IMR-90 (cell line): ENCODE data around the gene TMEM237. TPM values are rescaled to one million over a fixed set of nuclear protein-coding genes. Genes with fewer than 3 reads are reported as not detected.

ENCODE experiments used
- ATAC-seq: fragments of 200-7000 bp; cut with Tn5 transposase; 2 replicates; pipeline ENCODE4 v1.9.1; 2020; ENCODE audit warnings: low read depth, mild to moderate bottlenecking, moderate library complexity
- BruUV-seq: library from RNA; stranded (reverse); fragments of 400-500 nt; replicated peaks from 2 replicates; lab custom pipeline; 2021; lab: Mats Ljungman, UMichigan
- CTCF ChIA-PET: fragments of 300-600 bp; formaldehyde crosslinking; extraction: SDS; loops from one replicate; lab custom pipeline; 2021; ENCODE audit warnings: antibody characterized with exemption; lab: Yijun Ruan, JAX
- POLR2A ChIA-PET: fragments of 300-600 bp; sonication (Branson Sonifier 250); formaldehyde crosslinking; loops from one replicate; lab custom pipeline; 2022; ENCODE audit warnings: antibody characterized with exemption; ENCODE audit not compliant: unreplicated experiment; lab: Charles Lee
- DNase-seq: peaks from one replicate; pipeline ENCODE4 v3.0.0; 2013
- H2AFZ ChIP-seq: replicated peaks from 2 replicates; pipeline ENCODE3; 2013; ENCODE audit warnings: low read length, mild to moderate bottlenecking; ENCODE audit not compliant: poor library complexity
- H2AK5ac ChIP-seq: 2 replicates; pipeline ENCODE4 v1.6.1; 2013; ENCODE audit warnings: low read depth, low read length, inconsistent platforms
- H2AK9ac ChIP-seq: replicated peaks from 2 replicates; pipeline ENCODE3; 2013; ENCODE audit warnings: mild to moderate bottlenecking, low read depth, low read length, moderate library complexity; ENCODE audit not compliant: poor library complexity
- H2BK120ac ChIP-seq: 2 replicates; pipeline ENCODE4 v1.6.1; 2013; ENCODE audit warnings: low read depth, low read length, inconsistent platforms
- H2BK15ac ChIP-seq: 3 replicates; pipeline ENCODE4 v1.6.1; 2013; ENCODE audit warnings: low read depth, low read length, inconsistent platforms
- H2BK20ac ChIP-seq: 2 replicates; pipeline ENCODE4 v1.6.1; 2013; ENCODE audit warnings: low read depth, mild to moderate bottlenecking, inconsistent platforms, low read length, moderate library complexity
- H2BK5ac ChIP-seq: 2 replicates; pipeline ENCODE4 v1.6.1; 2013; ENCODE audit warnings: mild to moderate bottlenecking, low read depth, low read length, inconsistent platforms; ENCODE audit not compliant: poor library complexity, severe bottlenecking
- H3K14ac ChIP-seq: replicated peaks from 2 replicates; pipeline ENCODE4 v1.6.1; 2013; ENCODE audit warnings: low read depth, low read length, inconsistent platforms
- H3K18ac ChIP-seq: 2 replicates; pipeline ENCODE4 v1.6.1; 2013; ENCODE audit warnings: low read depth, low read length, control low read depth
- H3K23ac ChIP-seq: 2 replicates; pipeline ENCODE4 v1.6.1; 2013; ENCODE audit warnings: low read depth, low read length, inconsistent platforms
- H3K27ac ChIP-seq: 2 replicates; pipeline ENCODE4 v1.5.1; 2013; ENCODE audit warnings: mild to moderate bottlenecking, control low read depth, low read length; ENCODE audit not compliant: insufficient read depth
- H3K27me3 ChIP-seq: 2 replicates; pipeline ENCODE4 v1.6.1; 2013; ENCODE audit warnings: low read length; ENCODE audit not compliant: control insufficient read depth, insufficient read depth
- H3K36me3 ChIP-seq: 2 replicates; pipeline ENCODE4 v1.6.1; 2013; ENCODE audit warnings: low read length, mixed read lengths; ENCODE audit not compliant: control insufficient read depth, insufficient read depth
- H3K4ac ChIP-seq: 2 replicates; pipeline ENCODE4 v1.6.1; 2013; ENCODE audit warnings: low read depth, low read length, inconsistent platforms
- H3K4me1 ChIP-seq: 2 replicates; pipeline ENCODE4 v1.6.1; 2013; ENCODE audit warnings: low read length, mixed read lengths; ENCODE audit not compliant: control insufficient read depth, insufficient read depth
- H3K4me2 ChIP-seq: 2 replicates; pipeline ENCODE4 v1.6.1; 2013; ENCODE audit warnings: low read depth, mild to moderate bottlenecking, control low read depth, low read length, moderate library complexity
- H3K4me3 ChIP-seq: 2 replicates; pipeline ENCODE4 v1.5.1; 2013; ENCODE audit warnings: low read depth, mild to moderate bottlenecking, control low read depth, low read length, moderate library complexity; ENCODE audit not compliant: insufficient read depth
- H3K56ac ChIP-seq: 2 replicates; pipeline ENCODE4 v1.6.1; 2013; ENCODE audit warnings: low read length, inconsistent platforms; ENCODE audit not compliant: insufficient read depth; ENCODE audit errors: extremely low read depth
- H3K79me1 ChIP-seq, 2 experiments: 2 replicates each; pipeline ENCODE4 v1.6.1; 2013; ENCODE audit warnings: low read length in 2 of 2, inconsistent platforms in 1 of 2, low read depth in 1 of 2
- H3K9ac ChIP-seq: 2 replicates; pipeline ENCODE4 v1.6.1; 2013; ENCODE audit warnings: low read depth, low read length, control low read depth
- H3K9me1 ChIP-seq: 2 replicates; pipeline ENCODE4 v1.6.1; 2013; ENCODE audit warnings: low read length, inconsistent platforms; ENCODE audit not compliant: insufficient read depth
- H3K9me3 ChIP-seq: 2 replicates; pipeline ENCODE4 v1.6.1; 2013; ENCODE audit warnings: low read length; ENCODE audit not compliant: control insufficient read depth, insufficient read depth
- H4K20me1 ChIP-seq: 2 replicates; pipeline ENCODE4 v1.6.1; 2013; ENCODE audit warnings: low read length, inconsistent platforms; ENCODE audit not compliant: insufficient read depth
- H4K5ac ChIP-seq: 2 replicates; pipeline ENCODE4 v1.6.1; 2013; ENCODE audit warnings: mild to moderate bottlenecking, low read depth, low read length, control low read depth
- H4K8ac ChIP-seq, 2 experiments: 2 replicates each; pipeline ENCODE4 v1.6.1; 2013; ENCODE audit warnings: low read depth in 2 of 2, low read length in 2 of 2, control low read depth in 1 of 2, inconsistent platforms in 1 of 2
- H4K91ac ChIP-seq: 2 replicates; pipeline ENCODE4 v1.6.1; 2013; ENCODE audit warnings: low read depth, low read length, inconsistent platforms; ENCODE audit not compliant: insufficient read depth
- BHLHE40 ChIP-seq: fragments of 150-350 bp; IDR thresholded peaks from 2 replicates; pipeline ENCODE4 v1.6.1; 2016; ENCODE audit warnings: mild to moderate bottlenecking, low read depth, low read length
- CHD1 ChIP-seq: IDR thresholded peaks from 2 replicates; pipeline ENCODE4 v1.6.1; 2012; ENCODE audit warnings: low read depth, low read length, improper control_type of control experiment
- FOS ChIP-seq: fragments of 150-350 bp; IDR thresholded peaks from 2 replicates; pipeline ENCODE4 v1.6.1; 2016; ENCODE audit warnings: low read depth, low read length
- MAFK ChIP-seq: IDR thresholded peaks from 2 replicates; pipeline ENCODE4 v1.6.1; 2012; ENCODE audit warnings: low read depth, low read length, improper control_type of control experiment
- MAZ ChIP-seq: IDR thresholded peaks from 2 replicates; pipeline ENCODE4 v1.6.1; 2012; ENCODE audit warnings: low read depth, mild to moderate bottlenecking, low read length, improper control_type of control experiment, moderate library complexity, borderline replicate concordance
- MXI1 ChIP-seq: IDR thresholded peaks from 2 replicates; pipeline ENCODE4 v1.6.1; 2012; ENCODE audit warnings: low read depth, mild to moderate bottlenecking, low read length, moderate library complexity, borderline replicate concordance
- RCOR1 ChIP-seq: IDR thresholded peaks from 2 replicates; pipeline ENCODE4 v1.6.1; 2012; ENCODE audit warnings: mild to moderate bottlenecking, low read length, improper control_type of control experiment; ENCODE audit not compliant: insufficient replicate concordance
- SMC3 ChIP-seq: fragments of 150-350 bp; IDR thresholded peaks from 2 replicates; pipeline ENCODE4 v1.6.1; 2016; ENCODE audit warnings: low read depth, mild to moderate bottlenecking, antibody characterized with exemption, low read length, moderate library complexity
- WGBS, 2 experiments: methylation state at CpG; one replicate each; pipeline versions ENCODE4 v1.1.5 to v1.1.7; 2013; ENCODE audit warnings: missing lambda C conversion rate in 2 of 2; ENCODE audit not compliant: insufficient read length in 1 of 2; ENCODE audit errors: extremely low coverage in 2 of 2; 5-methylcytosine and 5-hydroxymethylcytosine counted together
- dilution Hi-C: fragments of 300-500 bp; cut with HindIII; formaldehyde crosslinking; loops from one replicate; pipeline ENCODE4 v1.14.3; 2018; ENCODE audit warnings: low sequenced_read_pairs; ENCODE audit not compliant: unreplicated experiment
- in situ Hi-C: fragments of 300-500 bp; cut with MboI; formaldehyde crosslinking; loops from 3 replicates; pipeline ENCODE4 v1.14.3; 2019; ENCODE audit warnings: low sequenced_read_pairs, inconsistent platforms, mixed read lengths
- intact Hi-C: fragments of 100-400 bp; cut with micrococcal nuclease; formaldehyde crosslinking; loops from 2 replicates; pipeline ENCODE4 v1.10.0; 2022
- polyA plus RNA-seq, 3 experiments: library from polyadenylated mRNA; depleted of rRNA; stranded (reverse); fragments of >200 nt; gene quantifications; 2 replicates each; pipeline ENCODE4 v1.2.3, GENCODE V29; 2012; ENCODE audit warnings: low replicate concordance in 1 of 3
- total RNA-seq: library from RNA; depleted of rRNA; stranded (reverse); fragments of >200 nt; gene quantifications from 2 replicates; pipeline ENCODE4 v1.2.3, GENCODE V29; 2012
- TF ChIP-seq, protein P1 (sequence below): fragments of 150-350 bp; IDR thresholded peaks from 2 replicates; pipeline ENCODE4 v1.6.1; 2016; ENCODE audit warnings: low read depth, mild to moderate bottlenecking, low read length, moderate library complexity, borderline replicate concordance
- TF ChIP-seq, protein P2 (sequence below): conservative IDR thresholded peaks from 2 replicates; pipeline ENCODE4 v1.5.1; 2012; ENCODE audit warnings: mild to moderate bottlenecking, low read depth, low read length, improper control_type of control experiment
- TF ChIP-seq, protein P3 (sequence below): fragments of 150-350 bp; IDR thresholded peaks from 2 replicates; pipeline ENCODE4 v1.6.1; 2017; ENCODE audit warnings: mild to moderate bottlenecking, antibody characterized with exemption, low read length, low read depth

Gene TMEM237
- total and polyA plus RNA-seq, 2 of the 4 experiments (the other 2 are of a cell fraction): 29.4 to 58.8 TPM

DNA sequence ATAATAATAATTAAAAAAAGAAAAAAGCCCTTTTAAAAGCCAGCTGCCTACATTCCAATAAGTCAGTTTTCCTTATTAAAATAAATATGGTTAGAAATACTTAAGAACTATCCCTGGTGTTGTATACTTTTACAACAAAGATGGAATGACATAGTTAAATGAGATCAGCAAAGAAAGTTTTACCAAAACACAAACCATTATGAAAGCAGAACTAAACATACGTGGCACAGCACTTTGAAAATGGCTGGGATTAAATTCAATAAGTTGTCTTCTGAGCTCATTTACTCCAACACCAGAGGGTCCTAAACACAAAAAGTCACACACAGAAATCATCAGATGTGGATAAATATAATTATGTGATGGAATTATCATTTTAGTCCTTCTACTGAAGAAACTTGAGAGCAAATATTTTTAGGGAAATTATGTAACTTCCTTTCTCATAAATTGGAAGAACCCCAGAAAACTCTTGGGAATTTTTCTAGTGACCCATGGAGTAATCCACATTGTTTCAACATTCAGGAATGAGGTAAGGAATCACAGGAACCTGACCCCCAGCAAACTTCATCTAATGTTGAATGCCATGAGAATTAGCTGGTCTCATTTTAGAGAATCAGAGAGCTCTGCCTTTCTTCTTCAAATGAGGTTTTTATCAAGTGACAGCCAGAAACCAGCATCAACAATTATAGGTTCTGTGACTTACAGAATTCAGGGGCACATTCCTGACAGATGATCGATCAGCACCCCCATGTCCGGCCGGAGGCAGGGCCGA lies 11.5 kb upstream of the TMEM237 start (continued):
- TF ChIP-seq FOS: 0 out of 2 replicates have a peak, but pooled peaks have one; percentile 10
- no peak for TF ChIP-seq MAZ

DNA sequence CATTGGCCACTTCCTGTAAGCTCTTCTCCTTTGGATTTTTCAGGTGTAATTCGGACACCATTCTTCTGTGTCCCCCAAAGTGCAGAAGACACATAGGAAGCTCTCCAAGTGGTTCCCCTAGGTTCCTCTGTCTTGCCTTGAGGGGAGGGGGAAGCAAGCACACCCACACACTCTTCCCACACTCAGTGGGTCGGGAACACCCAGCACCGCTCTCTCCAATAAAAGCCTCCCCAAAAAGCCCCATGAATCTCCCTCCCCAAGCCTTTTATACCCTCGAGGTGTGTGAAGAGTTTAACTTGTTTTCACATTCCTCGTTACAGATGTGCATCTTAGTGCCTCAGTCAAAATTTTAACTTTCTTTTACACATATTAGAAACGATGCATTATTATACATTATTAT lies 9.9 kb upstream of the TMEM237 start:
- peaks cover 18% of the 10 kb centered on the region for H3K9me1 ChIP-seq

More for the DNA sequence above, 9.9 kb upstream of the TMEM237 start:
- Histone ChIP-seq H4K20me1 (no peaks in the 10 kb centered on the region), H3K18ac (peak overlapping the region; percentile 95), H3K23ac (peak overlapping the region; percentile 78), H3K4me2 (no peak overlapping the region), H2AFZ (no peak overlapping the region), H3K4me1 (peaks cover 17% of the 10 kb centered on the region), H2BK5ac (peak overlapping the region; percentile 95), H3K14ac (peak overlapping the region; percentile 47), H3K79me1 (0 out of 4 replicates have a peak, but pooled peaks cover 0 to 2% of the 10 kb centered on the region in 2 experiments), H3K36me3 (no peaks in the 10 kb centered on the region), H2AK5ac (peak overlapping the region; percentile 80), H3K4me3 (no peak overlapping the region), H3K4ac (peak overlapping the region; percentile 85), H2AK9ac (peak overlapping the region; percentile 0), H2BK20ac (peak overlapping the region; percentile 86), H3K9me3 (no peaks in the 10 kb centered on the region), H2BK120ac (peak overlapping the region; percentile 90), H3K27ac (peak overlapping the region; percentile 91), H2BK15ac (peak overlapping the region; percentile 40), H3K56ac (peak overlapping the region; percentile 71), H4K8ac (peak overlapping the region; percentile 35 to 57), H4K5ac (peak overlapping the region; percentile 67), H3K27me3 (no peaks in the 10 kb centered on the region), H3K9ac (no peak overlapping the region), H4K91ac (peak overlapping the region; percentile 79)
- POLR2A ChIA-PET: interaction anchor here (0.5 kb wide), 1 partner anchor 381 kb away, joined by 3 read pairs; no protein-coding TSS in a partner anchor
- ATAC-seq (no peak), DNase-seq (no peak)
- TF ChIP-seq FOS (no peak), MAZ (no peak), SMC3 (no peak), MXI1 (no peak), CHD1 (no peak), RCOR1 (no peak), MAFK (no peak), BHLHE40 (no peak)
- TF ChIP-seq, protein P1, sequence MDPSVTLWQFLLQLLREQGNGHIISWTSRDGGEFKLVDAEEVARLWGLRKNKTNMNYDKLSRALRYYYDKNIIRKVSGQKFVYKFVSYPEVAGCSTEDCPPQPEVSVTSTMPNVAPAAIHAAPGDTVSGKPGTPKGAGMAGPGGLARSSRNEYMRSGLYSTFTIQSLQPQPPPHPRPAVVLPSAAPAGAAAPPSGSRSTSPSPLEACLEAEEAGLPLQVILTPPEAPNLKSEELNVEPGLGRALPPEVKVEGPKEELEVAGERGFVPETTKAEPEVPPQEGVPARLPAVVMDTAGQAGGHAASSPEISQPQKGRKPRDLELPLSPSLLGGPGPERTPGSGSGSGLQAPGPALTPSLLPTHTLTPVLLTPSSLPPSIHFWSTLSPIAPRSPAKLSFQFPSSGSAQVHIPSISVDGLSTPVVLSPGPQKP: no peak
- TF ChIP-seq, protein P2, sequence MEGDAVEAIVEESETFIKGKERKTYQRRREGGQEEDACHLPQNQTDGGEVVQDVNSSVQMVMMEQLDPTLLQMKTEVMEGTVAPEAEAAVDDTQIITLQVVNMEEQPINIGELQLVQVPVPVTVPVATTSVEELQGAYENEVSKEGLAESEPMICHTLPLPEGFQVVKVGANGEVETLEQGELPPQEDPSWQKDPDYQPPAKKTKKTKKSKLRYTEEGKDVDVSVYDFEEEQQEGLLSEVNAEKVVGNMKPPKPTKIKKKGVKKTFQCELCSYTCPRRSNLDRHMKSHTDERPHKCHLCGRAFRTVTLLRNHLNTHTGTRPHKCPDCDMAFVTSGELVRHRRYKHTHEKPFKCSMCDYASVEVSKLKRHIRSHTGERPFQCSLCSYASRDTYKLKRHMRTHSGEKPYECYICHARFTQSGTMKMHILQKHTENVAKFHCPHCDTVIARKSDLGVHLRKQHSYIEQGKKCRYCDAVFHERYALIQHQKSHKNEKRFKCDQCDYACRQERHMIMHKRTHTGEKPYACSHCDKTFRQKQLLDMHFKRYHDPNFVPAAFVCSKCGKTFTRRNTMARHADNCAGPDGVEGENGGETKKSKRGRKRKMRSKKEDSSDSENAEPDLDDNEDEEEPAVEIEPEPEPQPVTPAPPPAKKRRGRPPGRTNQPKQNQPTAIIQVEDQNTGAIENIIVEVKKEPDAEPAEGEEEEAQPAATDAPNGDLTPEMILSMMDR: no peak
- TF ChIP-seq, protein P3, sequence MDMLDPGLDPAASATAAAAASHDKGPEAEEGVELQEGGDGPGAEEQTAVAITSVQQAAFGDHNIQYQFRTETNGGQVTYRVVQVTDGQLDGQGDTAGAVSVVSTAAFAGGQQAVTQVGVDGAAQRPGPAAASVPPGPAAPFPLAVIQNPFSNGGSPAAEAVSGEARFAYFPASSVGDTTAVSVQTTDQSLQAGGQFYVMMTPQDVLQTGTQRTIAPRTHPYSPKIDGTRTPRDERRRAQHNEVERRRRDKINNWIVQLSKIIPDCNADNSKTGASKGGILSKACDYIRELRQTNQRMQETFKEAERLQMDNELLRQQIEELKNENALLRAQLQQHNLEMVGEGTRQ: no peak
- intact Hi-C loops: no loop called here
- in situ Hi-C loops: no loop called here
- dilution Hi-C loops: no loop called here
- no TSS peak for BruUV-seq
- CTCF ChIA-PET: interaction anchor here (0.6 kb wide), 1 partner anchor 39 kb away, joined by 3 read pairs; no protein-coding TSS in a partner anchor
- WGBS, 2 experiments: no CpG with 5 or more reads among the region's 6 CpGs
